Fibroblast of villous mesenchyme (primary cell): Measurements from ENCODE around the gene LYSMD2. TPM values are rescaled to one million over a fixed set of nuclear protein-coding genes. Genes with fewer than 3 reads are reported as not detected.

Experiments used
- DNase-seq: peaks from one replicate; pipeline ENCODE4 v3.0.0-alpha.2; 2010; ENCODE audit warnings: low read depth
- H3K4me3 ChIP-seq: 2 replicates; pipeline ENCODE4 v1.5.1; 2011; ENCODE audit warnings: low read depth, mild to moderate bottlenecking, low read length
- total RNA-seq: library from RNA; depleted of rRNA; stranded (reverse); fragments of >200 nt; gene quantifications from 2 replicates; pipeline ENCODE4 v1.2.3, GENCODE V29; 2012
- TF ChIP-seq, protein P1 (sequence below): IDR thresholded peaks from 2 replicates; pipeline ENCODE4 v1.5.1; 2012; ENCODE audit warnings: low read depth, mild to moderate bottlenecking, low read length; ENCODE audit not compliant: insufficient read depth

The LYSMD2 gene
- total RNA-seq, 1 donor = 10.8 TPM

GRCh38 chr15:51688863-51689262, 48.6 kb downstream of the LYSMD2 start:
- H3K4me3 ChIP-seq = no peak overlapping the region
- TF ChIP-seq, protein P1, sequence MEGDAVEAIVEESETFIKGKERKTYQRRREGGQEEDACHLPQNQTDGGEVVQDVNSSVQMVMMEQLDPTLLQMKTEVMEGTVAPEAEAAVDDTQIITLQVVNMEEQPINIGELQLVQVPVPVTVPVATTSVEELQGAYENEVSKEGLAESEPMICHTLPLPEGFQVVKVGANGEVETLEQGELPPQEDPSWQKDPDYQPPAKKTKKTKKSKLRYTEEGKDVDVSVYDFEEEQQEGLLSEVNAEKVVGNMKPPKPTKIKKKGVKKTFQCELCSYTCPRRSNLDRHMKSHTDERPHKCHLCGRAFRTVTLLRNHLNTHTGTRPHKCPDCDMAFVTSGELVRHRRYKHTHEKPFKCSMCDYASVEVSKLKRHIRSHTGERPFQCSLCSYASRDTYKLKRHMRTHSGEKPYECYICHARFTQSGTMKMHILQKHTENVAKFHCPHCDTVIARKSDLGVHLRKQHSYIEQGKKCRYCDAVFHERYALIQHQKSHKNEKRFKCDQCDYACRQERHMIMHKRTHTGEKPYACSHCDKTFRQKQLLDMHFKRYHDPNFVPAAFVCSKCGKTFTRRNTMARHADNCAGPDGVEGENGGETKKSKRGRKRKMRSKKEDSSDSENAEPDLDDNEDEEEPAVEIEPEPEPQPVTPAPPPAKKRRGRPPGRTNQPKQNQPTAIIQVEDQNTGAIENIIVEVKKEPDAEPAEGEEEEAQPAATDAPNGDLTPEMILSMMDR = peak; percentile 41
- peak; percentile 9 for DNase-seq

GRCh38 chr15:51687565-51687964, 49.9 kb downstream of the LYSMD2 start:
- TF ChIP-seq, protein P1 = no peak

GRCh38 chr15:51681303-51681963, 56.0 kb downstream of the LYSMD2 start, which contains the start of gene SCG3:
TSS of gene SCG3 (plus strand) at chr15:51681503. CDS start at chr15:51681756, 253 bp downstream.
- DNase-seq = peak; percentile 67
- TF ChIP-seq, protein P1 = no peak
- H3K4me3 ChIP-seq = no peak within 1 kb of the TSS

More at GRCh38 chr15:51687565-51687964, 49.9 kb downstream of the LYSMD2 start:
- no peak for DNase-seq
- H3K4me3 ChIP-seq = no peak overlapping the region

DNA sequence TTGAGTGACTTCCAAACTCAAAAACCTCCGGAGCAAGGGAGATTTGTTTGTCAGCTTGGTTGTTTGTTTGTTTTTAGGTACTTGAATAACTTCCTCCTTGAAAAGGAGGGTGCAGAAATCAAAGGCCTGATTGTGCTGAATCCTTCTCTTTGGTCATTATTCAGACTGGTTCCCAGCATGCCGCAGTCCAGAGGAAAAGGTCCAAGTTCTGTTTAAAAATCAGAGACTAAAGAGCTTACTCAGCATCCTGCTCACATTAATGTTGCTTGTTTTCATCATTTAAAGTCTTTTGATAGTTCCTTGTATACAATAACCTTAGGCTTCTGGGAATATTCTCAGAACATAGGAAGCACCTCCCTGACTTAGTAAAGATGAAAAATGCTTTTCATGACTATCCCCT, 57.1 kb downstream of the LYSMD2 start:
- H3K4me3 ChIP-seq = no peak overlapping the region
- TF ChIP-seq, protein P1 = no peak
- no peak for DNase-seq

DNA sequence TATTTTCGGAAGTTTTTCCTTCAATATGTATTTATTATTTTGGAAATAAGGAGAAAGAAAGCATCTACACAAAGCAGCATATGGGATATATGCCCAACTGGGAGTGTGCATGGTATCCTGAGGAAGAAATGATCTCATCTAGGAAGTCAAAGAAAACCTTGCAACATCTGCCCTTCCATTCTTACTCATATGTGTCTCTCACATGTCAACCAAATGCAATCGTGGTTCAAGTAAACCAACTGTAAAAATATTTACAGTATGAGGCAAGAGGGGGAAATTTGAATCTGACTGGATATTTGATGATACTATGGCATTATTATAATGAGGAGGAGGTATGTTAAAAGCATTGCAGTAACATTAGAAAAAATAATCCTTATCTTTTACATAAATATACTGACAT, 59.4 kb downstream of the LYSMD2 start:
- no peak for DNase-seq
- H3K4me3 ChIP-seq = no peak overlapping the region
- TF ChIP-seq, protein P1 = no peak

DNA sequence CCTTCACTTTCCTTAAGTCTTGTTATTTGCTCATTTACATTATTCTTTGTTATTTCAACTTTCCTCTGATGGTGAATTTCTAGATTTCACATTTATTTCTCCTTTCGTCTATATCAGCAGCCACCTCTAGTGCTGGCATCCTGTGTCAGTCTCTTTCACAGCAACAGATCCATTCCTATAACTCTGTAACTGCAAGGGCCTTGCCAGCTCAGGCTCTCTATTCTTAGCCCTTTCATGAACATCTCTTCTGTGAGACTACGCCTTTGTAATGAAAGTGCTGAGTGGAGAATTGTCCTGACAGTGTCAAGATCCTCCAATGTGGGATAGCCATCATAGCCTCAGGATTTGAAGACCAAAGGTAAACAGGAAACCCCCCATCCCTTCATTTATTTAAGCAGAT, 60.0 kb downstream of the LYSMD2 start:
- no peak overlapping the region for H3K4me3 ChIP-seq
- TF ChIP-seq, protein P1 = no peak
- no peak for DNase-seq

DNA sequence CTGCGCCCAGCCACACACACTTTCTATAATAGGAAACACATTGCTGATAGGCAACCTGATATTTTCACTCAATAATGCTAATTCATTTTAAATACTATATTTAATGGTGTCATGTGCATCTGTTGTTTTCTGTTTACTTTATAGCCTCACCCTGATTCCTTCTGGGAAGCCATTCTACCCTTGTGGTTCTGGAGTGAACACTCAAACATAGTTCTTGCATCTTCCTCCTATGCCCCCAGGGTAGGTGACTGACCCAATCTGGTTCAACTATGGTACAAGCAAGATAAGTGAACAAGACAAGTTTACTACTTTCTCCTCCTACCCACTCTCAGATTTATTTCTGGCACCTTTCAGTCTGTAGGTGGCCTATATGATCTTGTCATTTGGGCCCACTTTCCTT, 60.4 kb downstream of the LYSMD2 start:
- H3K4me3 ChIP-seq = no peak overlapping the region
- no peak for DNase-seq
- TF ChIP-seq, protein P1 = no peak
